ENCODE results near the gene RIC3.

DNA sequence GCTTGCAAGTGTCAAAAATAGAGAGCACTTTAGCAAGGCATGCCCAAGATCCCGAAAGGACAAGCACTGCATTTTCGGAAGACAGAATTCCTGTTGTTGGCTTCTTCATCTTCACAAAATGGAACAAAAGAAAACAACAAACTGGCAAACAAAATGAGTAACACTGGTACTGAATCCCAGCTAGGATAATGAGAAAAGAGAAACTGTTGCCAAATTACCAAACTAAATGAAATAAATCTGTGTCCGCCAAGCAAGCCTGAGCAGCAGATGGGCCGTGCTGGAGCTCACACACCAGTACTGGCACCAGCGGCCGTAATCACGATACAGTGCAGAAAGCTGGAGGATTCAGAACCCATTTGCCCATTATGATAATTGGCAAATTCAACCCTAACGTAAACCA is 57.2 kb downstream of the RIC3 start:
- no peak for TF ChIP-seq EZH2 (IDR thresholded peaks at IDR 0.05; ENCODE audit: borderline replicate concordance, low read depth, low read length, poor library complexity, severe bottlenecking)
- TF ChIP-seq, protein P1, sequence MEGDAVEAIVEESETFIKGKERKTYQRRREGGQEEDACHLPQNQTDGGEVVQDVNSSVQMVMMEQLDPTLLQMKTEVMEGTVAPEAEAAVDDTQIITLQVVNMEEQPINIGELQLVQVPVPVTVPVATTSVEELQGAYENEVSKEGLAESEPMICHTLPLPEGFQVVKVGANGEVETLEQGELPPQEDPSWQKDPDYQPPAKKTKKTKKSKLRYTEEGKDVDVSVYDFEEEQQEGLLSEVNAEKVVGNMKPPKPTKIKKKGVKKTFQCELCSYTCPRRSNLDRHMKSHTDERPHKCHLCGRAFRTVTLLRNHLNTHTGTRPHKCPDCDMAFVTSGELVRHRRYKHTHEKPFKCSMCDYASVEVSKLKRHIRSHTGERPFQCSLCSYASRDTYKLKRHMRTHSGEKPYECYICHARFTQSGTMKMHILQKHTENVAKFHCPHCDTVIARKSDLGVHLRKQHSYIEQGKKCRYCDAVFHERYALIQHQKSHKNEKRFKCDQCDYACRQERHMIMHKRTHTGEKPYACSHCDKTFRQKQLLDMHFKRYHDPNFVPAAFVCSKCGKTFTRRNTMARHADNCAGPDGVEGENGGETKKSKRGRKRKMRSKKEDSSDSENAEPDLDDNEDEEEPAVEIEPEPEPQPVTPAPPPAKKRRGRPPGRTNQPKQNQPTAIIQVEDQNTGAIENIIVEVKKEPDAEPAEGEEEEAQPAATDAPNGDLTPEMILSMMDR (conservative IDR thresholded peaks at IDR 0.05; ENCODE audit: low read depth, low read length), result no peak
